Measurements from ENCODE around the gene HOXC5.

HOXC5 gene

DNA sequence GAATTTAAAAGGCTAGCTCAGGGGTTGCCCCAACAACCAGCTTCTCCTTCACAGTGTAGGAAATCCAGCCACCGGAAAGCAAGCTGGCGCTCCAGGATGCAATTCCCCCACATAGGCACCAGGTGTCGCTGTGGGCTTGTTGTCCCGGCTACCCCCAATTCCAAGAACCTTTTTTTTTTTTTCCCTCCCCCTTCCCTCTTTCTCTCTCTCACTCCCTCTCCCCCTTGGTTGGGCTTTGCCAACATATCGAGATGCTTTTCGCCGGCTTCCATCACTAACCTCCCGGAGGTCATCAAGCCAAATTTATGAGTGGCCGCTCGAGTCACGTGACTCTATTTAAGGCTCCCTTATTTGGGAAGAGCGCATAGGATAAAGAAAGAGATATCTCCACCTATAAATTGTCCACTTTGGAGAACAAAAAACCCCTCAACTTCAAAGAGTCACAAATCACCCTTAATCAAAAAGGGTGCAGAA, at the start of gene HOXC5:
Gene HOXC5, plus strand, starts transcription at position 424 of the 474 bp plus-strand sequence. CDS start 73 bp downstream, outside the sequence.
- peak; percentile 38 to 43 for DNase-seq

DNA sequence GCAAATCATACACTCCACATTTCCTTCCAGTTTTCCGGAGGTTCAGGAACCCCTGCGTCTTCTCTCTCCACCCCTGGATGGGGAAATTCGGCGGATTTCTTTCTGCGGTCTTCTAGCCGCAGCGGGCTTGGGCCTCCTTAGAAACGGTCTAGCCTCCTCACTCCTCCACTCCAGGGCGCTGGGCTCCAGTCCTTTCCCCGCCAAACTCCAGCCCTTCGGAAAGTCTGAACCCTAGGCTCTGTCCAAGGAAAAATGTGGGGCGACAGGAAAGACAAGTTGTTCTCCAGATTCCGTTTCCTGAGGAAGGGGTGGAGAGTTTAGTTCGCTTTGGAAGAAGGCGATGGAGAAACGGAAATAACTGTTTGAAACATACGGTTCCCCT, 49.3 kb upstream of the HOXC5 start:
- DNase-seq, result no peak

DNA sequence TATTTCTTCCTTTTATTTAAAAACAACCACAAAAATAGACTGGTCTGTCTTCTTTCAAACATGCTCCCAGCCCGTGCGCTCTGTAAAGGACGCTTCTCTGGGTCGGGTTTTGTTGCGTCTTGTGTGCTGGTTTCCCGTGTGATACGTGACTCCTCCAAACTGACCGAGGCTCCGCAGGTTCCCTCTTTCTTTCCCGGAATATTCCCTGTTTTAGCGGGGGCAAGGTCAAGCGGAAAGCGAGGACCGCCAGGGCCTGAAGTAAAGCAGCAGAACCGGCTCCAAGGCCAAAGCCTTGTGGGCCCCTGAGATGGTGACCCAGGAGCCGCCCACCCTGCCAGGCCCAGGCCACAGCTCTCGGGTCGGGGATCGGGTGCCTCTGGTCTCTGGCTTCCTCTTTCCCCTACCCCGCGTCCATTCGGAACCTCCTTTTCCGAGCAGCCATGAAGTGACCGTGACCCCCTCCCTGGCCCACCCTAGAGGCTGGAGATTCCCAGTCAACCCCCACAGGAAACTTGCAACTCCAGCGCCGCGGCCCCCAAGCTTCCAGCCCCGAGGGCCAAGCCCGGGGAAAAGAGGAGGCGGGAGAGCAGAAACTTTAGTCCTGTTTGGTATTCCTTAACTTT, 48.8 kb upstream of the HOXC5 start:
- no peak for DNase-seq

DNA sequence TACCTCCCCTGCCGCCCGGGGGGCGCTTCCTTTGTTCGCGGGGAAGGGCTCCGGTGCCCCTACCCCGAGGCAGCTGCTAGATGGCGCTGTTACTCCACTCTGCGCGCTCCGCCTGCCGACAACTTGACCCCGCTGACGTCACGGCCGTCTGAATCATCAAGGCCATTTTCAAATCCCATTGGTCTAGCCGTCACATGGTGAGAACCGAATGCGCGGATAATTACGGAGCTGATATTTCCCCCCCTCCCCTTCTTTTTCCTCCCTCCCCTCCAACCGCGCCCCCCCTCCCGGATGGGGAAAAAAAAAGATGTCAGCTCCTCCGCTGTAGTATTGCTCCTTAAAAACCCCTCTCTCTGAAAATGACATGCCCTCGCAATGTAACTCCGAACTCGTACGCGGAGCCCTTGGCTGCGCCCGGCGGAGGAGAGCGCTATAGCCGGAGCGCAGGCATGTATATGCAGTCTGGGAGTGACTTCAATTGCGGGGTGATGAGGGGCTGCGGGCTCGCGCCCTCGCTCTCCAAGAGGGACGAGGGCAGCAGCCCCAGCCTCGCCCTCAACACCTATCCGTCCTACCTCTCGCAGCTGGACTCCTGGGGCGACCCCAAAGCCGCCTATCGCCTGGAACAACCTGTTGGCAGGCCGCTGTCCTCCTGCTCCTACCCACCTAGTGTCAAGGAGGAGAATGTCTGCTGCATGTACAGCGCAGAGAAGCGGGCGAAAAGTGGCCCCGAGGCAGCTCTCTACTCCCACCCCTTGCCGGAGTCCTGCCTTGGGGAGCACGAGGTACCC, 47.8 kb upstream of the HOXC5 start, which contains the start of gene HOXC10:
Gene HOXC10, plus strand, starts transcription at position 246 of the 791 bp plus-strand sequence. Its CDS starts 114 bp downstream, at position 360.
- DNase-seq, result peak; percentile 68 to 70

DNA sequence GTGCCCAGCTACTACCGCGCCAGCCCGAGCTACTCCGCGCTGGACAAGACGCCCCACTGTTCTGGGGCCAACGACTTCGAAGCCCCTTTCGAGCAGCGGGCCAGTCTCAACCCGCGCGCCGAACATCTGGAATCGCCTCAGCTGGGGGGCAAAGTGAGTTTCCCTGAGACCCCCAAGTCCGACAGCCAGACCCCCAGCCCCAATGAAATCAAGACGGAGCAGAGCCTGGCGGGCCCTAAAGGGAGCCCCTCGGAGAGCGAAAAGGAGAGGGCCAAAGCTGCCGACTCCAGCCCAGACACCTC, 47.2 kb upstream of the HOXC5 start:
- no peak for DNase-seq

DNA sequence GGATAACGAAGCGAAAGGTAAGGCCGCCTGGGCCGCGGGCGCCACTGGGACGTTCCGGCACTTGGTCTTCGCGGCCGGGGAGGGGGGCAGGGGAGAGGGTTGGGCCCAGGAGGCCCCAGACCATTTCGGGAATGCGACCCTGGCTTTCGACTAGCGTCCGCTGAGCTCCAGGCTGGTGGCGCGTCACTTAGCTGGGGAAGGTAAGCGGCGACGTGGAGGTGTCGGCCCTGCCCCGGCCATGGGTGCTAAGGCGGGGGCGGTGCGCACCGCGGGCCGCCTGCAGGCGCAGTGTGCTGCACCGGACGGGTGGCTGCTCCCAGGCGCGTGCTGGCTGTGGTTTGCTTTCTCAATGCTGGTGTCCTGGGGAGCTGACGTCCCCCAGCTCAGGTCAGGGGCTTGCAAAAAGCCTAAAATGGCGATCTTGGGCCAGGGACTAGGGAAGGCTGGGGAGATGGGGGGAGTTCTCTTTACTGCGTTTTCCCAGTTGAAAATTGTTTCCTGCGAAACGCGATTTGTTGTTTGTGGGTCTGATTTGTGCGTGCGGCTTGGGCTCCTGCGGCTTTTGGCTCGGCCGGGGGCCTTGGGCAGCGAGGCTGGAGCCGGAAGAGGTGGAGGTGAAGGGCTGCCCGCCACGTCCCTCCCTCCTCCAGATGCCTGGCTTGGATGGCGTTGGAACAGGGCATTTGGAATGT, 46.7 kb upstream of the HOXC5 start:
- DNase-seq, result no peak

DNA sequence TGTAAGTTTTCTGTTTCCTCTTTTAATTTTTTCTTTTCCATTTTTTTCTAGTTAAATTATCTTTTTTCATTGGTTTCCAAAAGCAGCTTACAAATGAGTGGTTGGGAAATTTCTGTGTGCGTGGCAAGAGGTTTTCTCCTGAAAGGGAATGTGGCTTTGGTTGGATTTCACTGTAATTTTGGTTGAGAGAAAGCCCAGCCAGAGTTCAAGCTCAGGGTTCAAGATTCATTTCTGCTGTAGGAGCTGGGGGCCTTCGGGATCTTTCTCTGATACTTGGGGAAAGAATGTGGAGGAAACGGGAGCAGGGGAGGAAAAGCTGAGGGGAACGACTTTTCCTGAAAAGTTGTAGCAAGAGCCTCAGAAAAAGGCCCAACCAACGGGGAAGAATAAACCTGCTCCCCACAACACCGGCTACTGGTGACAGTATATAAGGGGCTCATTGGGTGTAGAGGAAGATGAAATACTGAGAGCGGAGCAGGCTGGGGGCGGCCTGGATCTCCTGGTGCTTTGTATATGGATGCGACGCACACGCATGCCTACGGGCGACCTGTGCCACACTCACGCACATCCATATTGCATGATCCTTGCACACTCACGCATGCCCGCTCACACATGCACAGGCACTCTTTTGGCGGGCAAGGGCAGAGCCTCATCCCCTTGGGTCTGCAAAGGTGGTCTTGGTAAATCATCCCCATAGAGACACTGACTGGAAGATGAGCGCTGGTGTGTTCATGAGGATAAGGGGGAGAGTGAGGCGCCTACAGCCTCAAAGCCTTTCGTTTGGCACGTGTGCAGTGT, 46.0 kb upstream of the HOXC5 start:
- DNase-seq, result no peak

DNA sequence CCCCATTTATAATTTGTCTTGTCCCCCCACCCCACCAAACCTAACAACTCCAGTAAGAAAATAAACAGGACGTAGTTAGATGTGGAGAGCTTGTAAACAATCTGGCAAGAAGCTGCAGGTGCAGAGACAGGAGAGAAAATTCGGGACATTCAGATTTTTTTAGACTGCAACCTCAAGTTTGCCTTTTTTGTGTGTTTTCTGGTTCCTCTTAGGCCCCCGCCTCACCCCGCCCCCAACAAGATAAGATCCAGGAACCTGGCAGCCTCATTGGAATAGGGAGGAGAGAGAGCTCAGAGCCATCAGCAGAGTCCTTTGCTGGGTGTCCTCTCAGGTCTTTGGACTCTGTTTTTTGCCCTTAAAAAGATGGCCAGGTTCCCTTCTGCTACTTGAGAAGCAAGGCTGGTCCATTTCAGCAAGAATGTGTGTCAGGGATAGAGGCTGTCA, 45.0 kb upstream of the HOXC5 start:
- no peak for DNase-seq

DNA sequence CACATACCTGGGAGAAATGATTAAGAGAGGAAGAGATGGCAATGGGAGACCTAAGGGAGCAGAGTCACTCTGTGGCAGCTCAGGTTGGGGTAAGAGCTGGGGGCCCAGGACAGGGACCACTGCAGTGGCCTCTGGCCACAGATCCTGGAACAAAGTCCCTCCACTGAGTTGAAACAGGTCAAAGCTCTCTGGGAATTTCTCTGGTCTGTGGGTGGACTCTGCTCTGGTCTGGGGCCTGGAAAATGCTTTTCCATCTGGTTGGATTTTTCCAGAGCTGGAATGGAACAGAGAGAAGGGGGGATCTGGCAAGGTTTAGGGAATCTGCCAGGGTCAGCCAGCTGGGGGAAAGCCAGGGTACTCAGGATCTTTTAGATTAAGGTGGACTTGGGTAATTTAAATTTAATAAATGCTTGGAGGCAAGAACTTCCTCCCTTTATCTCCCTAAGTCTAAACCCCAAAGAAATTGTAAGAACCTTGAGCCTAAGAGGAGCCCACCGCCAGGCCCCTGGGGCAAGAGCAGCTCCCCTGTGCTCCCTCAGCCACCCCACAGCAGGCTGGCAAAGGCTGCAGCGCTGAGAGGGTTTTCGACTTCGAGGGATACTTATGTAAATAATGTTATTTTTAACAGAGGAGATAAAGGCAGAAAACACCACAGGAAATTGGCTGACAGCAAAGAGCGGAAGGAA, 44.2 kb upstream of the HOXC5 start:
- no peak for DNase-seq

DNA sequence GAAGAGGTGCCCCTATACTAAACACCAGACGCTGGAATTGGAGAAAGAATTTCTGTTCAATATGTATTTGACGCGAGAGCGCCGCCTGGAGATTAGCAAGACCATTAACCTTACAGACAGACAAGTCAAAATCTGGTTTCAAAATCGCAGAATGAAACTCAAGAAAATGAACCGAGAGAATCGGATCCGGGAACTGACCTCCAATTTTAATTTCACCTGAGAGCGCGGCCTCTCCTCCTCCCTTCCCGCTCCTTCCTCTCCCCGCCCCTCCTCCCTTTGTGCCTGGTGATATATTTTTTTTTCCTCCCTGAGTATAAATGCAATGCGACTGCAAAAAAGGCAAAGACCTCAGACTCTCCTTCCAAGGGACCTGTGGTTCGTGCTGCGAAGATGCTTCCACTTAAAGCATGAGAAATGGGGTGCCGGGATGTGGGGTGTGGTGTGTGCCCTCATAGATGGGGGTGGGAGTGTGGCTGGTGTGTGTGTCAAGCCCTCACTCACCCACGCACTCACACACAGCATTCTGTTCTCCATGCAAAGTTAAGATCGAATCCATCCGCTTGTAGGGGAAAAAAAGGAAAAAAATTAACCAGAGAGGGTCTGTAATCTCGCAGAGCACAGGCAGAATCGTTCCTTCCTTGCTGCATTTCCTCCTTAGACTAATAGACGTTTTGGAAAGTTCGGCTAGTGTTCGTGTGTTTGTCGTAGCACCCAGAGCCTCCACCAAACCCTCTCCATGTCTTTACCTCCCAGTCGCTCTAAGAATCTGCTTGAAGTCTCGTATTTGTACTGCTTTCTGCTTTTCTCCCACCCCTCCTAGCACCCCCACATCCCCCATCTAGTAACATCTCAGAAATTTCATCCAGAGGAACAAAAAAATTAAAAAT, 43.4 kb upstream of the HOXC5 start:
- no peak for DNase-seq

DNA sequence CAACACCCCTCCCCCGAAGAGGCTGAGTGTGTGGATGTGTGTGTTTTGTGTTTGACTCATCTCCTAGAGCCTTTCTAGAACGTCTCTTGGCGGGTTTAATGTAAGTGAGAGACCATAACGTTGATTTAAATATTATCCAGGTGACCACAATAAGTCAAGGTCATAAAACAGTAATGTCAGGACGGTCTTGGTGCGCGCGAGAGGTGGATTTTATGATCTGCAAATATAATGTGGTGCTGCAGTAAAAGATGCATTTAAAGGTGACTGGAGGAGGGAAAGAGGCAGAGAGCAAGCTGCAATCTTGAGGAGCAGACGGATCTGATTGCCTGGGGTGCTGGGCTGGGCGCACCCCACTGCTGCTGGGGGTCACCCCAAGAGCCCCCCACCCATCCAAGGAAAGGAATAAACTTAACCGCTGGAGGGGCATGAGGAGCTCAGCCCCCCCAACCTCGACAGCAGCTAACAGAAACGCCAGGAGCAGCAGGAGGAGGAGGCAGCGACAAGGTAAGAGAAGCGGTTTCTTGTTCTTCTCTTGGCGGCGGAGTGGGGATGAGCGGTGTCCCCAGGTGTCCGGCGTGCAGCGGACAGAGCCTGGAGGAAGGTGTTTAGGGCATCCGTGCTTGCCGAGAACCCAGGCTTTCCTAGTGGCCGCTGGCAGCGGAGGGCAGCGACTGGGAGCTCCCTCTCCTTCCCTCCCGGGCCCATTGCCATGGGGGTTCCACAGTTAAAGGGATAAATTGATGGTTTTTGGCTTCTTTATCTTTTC, 42.4 kb upstream of the HOXC5 start:
- DNase-seq, result no peak

DNA sequence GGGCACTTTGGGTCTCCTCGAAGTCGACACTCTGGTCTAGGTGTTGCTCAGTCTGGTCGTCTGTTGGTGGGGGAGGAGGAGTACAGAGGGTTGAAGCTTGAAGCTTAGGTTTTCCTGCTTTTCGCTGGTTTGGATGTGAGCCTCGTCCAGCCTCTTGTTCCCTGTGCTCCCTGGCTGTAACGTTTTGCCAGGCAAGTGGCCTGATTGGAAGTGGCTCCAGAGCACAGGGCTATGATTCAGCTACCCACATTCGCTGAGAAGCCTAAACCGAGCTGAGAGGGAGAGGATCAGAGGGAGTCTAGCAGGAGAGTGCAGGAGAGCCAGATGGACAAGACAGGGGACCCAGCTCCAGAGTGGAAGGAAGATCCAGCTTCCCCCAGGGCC, 41.8 kb upstream of the HOXC5 start:
- DNase-seq, result no peak

DNA sequence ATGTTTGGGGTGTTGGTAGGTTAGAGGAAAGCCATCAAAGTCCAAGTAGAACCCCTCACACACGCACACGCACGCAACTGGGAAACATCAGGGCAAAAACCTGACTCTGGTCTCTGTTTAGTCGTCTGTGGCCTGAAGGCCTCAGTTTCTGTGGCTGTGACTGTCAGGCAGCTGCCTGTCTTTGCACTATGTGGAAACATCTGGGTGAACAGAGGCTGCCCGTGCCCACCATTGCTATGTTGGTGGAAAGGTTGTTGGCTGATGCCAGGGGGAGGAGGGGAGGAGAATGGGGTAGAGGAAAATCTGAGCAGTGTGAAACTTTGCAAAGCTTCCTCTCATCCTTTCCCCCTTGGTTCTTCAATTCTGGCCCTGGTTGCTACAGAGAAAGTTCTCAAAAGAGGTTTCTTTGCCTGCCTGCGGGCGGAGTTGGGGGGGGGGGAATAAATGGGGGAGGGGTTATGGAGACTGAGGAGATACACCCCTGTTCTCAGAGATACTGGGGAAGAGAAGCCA, 40.4 kb upstream of the HOXC5 start:
- no peak for DNase-seq

DNA sequence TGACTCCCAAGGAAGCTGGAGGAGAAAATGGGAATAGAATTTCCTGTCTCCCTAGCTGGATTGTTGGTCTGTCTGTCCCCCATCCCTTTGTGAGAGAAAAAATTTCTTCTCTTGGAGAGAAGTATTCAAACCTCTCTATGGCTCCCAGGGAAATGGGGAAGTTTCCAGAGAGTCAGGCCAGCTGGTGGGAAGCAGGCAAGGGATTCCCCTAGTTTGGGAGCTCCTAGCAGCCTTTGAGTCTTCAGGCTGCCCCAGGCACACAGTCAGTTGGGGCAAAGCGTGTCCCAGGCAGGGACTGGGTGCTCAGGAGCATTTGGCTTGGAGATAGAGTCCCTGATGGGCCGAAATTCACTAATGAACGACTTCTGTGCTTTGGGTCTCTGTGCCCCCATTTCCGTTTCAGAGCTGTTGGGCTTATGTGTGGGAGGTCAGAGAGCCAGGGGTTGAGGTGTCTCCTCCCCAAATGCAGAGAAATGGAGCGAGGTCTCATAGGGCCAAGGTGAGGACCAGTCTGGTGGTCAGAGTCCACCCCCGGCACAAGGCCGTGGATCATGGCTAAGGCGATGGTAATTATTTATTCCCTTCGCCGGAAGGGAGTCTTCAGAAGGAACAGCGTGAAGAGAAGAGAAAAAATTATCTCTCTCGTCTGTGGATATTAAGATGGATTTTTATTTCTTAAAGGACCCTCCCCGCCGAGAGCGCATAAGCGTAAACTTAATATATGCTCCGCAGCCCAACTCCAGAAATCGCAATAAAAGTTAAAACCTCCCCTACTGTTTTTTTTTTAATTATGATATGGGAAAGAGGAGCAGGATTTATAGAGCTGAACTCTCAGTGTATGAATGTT, 39.5 kb upstream of the HOXC5 start:
- no peak for DNase-seq

DNA sequence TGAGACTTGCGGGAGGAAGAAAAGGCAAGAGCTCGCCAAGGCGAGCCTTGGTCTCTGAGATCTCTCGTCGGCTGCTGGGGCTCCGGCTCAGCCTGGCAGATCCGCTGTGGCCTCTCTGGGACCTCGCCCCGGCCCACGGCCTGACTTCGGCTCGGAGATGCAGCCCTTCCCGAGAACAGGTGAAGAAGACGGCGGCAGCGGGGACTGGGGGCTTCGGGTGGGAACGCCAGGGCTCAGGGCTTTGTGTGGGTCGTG, 38.9 kb upstream of the HOXC5 start:
- no peak for DNase-seq

DNA sequence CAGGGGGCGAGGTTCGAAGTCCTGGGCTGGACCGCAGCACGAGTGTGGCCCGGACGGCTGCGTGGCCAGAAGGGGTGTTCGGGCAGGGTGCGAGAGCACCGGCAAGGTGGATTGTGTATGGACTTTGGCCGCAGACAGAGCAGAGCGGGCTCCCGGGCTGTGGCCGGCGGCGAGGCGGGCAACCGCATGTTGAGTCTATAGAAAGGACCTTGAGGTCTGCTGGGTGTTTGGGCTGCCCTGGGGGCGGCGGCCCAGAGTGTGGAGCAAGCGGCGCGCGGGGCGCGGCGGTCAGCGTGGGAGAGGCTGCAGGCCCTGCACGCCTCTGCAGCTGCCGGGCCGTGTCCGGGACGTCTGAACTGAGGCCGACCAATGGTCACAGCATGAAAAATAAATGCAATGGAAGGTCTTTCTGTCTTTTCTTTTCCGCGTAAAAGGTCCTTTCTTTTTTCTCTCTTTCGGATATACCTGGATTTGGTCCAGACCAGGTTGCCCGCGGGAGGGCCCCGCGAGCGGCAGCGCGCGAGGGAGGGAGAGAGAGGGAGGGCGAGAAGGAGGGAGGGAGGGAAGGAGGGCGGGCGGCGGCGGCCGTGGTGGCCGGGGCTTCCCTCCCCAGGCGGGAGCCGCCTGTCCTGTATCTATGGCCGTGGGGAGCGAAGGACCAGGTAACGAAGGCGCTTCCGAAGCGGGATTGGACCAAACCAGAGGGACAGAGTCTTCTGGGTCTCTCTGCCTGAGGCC, 38.4 kb upstream of the HOXC5 start:
- no peak for DNase-seq

DNA sequence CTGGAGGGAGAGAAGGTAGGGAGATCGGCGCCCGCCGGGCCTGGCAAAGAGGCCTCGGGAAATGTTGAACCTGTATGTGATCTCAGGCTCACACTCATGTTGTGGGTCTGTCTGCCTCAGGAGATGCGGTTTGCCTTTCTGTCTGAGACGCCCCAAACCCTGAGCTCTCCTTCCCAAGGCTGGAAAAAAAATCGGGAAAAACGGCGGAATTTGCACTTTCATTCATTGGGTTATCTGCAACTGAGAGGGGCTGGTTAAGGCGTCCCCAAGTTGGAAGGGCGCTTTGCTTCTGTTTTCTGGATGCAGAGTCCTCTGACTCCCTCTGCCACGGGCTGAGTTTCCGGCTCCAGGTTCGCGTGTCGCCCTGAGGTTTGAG, 37.9 kb upstream of the HOXC5 start:
- DNase-seq, result no peak

DNA sequence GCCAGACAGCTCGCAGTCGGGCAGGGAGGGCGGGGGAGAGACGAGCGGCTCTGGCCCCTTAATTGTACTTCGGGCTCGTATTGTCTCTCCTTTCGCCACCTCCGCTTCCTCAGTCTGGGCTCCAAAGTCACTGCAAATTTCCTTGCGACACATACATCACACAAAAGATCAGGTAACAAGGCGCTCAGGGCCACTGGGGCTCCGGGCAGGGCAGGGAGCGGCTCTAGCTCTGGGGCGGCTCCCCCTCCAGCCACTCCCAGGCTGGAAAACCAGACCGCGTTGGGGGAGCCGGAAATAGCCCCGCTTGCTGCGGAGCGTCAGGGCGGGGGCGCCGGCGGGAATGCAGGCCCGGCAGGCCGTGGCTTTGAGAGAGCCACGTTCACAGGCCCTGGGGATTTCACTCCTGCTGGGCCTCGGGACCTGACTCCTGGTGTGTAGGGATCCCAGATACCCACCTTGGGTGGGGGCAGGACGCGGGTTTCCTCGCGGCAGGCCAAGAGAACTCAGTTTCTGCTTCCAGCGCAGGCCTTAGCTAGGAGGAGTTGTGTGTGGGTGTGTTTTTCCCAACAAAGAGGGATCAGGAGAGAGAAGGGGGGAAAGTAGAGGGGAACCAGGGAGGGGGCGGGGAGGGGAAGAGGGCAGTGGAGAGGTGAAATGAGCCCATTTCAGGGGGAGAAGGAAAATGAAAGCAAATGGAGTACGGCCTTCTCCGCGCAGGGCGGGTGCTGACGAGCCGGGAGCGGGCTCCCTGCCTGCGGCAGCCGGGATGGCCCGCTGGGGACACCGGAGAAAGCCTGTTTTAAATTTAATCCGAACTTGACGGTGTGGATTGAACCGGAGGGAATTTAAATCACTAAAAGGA, 37.2 kb upstream of the HOXC5 start:
- DNase-seq, result no peak

Measured in activated CD4-positive, alpha-beta T cell treated with anti-CD3 and anti-CD28 coated beads, Interleukin-2, amount 50 U/mL, for 4 hours (primary cell).